ENCODE results near the gene SREBF1.
A peak's percentile ranks its signal among the peaks of the same experiment; 100 is the strongest.

The SREBF1 gene

DNA sequence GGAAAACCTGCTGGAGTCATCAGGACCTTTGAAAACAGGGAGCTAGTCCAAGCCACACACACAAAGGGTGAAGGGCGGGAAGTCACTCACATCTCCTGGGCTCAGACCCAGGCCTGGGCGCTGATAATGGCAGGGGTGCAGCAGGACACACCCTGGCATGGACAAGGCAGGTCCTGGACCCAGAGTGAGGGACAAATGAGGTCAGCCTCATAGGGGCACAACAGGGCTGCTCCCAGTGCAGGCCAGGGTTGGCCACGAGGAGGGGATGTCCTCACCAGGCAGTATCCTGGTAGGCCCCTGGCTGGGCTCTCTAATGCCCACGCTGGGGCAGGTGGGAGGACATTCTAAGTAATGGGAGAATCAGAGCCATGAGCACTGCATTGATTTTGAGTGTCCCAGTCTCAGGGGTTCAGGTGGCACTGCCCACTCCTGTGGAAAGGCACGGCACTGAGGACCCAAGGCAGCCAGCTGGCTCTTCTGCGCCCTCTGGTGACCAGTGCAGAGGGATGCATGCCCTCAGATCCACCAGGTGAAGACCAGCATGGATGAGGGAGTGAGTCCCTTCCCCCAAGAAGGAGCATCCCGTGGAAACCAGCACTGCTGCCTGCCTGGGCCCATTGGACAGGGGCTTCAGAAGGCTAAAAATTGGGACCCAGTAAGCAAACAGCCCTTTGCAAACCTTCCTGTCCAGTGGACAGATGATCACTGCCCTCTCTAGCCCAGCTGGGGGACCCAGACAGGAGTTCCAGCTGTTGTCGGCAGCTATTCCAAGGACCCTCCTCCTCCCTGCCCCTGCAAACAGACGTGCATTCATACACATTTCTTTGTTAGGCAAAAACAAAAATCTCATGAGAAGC is 23.4 kb upstream of the SREBF1 start:
- DNase-seq (ENCODE audit: low read depth) = peak; percentile 60

DNA sequence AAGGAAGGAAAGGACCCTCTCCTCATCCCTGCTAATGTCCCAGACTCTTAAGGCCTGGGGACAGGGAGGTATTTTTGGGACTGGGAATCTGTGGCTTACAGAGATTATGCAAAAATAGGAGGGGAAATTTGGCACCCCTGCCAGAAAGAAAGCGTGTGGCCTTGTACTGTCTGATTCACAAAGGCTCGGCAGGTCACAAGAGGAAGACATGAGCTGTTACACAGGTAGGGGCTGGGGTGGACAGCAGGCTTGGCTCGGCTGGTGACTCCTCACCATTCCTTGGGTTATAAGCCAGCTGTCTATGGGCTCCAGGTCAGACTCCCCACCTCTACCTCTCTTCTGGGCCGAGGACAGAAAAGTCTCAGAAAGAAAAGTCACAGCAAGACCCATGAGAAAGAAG is 20.7 kb upstream of the SREBF1 start:
- DNase-seq (ENCODE audit: low read depth) = no peak

DNA sequence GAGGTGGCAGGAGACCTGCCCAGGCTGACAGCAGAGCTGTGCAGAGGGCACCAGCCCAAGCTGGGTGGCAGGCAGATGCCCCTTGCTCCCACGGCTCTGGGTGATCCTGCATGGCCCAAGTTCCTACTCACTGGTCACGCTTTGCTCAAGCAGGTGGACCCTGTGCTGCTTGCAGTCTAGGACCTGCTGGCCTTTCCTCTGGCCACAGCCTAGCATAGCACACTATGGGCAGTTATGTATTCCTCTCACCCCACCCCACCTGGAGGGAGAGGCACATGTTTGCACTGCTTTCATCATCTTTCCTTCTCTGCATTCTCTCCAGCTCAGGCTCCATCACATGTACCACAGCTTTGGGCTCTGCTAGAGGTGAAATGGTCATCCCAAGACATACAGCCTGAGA is 19.6 kb upstream of the SREBF1 start:
- DNase-seq (ENCODE audit: low read depth) = no peak

DNA sequence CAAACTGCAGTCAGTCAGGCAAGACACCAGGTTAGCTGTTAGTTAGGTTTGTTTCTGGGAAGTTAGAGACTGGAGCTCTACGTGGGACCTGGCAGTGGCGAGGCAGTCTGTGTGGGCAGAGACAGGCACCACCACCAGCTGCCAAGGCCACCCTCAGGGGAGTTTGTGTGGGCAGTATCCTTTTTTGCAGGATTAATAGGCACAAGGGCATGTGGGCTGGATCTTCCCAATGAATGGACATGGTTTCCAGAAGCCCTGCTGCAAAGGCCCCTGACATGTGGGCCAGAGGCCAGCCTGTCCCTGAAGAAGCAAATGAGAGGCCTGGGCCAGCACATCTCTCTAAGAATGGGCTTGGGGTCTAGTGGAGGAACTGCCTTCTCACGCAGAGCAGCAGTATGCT is 19.2 kb upstream of the SREBF1 start:
- DNase-seq (ENCODE audit: low read depth) = no peak

- DNase-seq (ENCODE audit: low read depth) = no peak
Measured at GRCh38 chr17:17853811-17854447, 17.1 kb upstream of the SREBF1 start.

DNA sequence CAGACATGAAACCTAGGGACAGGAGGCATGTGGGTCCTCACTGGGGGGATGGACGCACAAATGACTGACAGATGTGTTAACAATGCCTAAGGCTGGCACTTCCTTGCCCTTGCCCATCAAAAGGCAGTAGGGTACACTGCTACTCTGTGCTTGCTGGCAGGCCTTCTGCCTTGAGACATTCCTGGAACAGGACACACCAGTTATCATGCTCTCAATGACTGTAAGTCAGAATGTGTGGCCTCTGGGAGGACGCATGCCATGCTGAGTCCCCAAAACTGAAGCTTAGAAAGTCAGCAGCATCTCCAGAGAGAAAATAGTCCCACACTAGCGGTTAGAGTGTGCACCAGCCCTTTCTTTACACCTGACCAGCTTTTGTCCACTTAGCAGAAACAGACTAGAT is 16.1 kb upstream of the SREBF1 start:
- DNase-seq (ENCODE audit: low read depth) = no peak

DNA sequence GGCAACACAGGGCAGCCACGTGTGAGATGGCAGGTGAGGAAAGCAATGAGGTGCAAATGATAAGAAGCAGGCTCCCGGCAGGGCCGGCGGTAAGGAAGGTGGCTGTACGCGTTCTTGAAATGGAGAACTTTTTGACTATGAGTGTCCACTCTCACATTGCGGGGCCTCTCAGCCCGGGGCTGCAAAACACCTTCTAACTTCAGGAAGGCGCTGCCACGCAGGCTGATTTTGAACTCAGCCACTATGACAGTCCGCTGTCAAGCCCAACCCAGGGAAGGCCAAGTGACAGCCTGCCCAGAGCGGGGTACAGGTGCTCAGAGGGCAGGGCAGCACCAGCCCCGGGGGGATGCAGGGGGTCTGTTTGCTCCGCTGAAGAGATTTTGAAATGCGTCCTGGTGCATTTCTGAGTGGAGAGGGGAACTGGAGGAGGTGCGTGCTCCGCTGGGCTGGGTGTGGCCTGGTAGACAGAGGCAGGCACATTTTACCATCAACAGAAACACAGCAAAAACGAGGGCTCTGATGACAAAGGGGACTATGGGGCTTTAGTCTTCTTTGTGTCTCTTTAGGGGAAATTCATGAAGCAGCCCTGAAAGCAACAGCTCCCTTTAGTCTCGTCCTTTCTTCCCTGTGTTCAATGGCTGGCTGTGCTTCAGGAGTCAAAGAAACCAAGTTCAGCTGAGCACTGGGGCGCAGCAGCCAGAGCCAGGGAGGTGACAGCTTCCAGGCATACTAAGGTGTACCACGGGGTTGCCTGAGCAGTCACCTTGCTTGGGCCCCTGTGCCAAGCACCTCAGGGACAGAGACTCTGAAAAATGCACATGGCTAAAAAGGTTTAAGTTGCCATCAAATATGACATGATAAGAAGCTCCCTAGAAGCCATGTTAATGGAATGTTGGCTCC is 14.6 kb upstream of the SREBF1 start:
- DNase-seq (ENCODE audit: low read depth) = no peak

DNA sequence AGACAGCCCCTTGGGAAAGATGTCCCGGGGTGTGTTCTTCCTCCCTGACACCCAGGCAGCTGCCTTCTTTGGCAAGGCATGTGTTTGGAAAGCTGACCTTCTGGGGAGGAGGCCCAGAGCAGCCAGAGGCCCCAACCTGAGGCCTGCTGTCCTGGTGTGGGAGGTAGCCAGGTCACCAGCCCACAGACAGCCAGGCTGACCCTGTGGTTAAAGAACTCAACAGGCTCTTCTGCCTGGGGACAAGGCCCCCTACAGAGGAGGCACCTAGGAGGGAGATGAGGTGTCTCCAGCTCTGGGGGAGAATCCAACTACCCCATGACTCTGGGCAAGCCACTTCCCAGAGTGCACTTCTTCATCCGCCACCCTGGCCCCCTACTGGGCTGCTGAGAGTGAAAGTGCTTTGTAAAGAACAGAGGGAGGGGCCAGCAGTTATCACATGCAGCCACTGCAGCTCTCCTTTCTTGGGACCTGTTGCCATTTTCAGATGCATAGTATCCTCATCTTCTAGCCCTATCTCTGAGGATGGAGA is 13.1 kb upstream of the SREBF1 start:
- peak; percentile 44 for DNase-seq (ENCODE audit: low read depth)

DNA sequence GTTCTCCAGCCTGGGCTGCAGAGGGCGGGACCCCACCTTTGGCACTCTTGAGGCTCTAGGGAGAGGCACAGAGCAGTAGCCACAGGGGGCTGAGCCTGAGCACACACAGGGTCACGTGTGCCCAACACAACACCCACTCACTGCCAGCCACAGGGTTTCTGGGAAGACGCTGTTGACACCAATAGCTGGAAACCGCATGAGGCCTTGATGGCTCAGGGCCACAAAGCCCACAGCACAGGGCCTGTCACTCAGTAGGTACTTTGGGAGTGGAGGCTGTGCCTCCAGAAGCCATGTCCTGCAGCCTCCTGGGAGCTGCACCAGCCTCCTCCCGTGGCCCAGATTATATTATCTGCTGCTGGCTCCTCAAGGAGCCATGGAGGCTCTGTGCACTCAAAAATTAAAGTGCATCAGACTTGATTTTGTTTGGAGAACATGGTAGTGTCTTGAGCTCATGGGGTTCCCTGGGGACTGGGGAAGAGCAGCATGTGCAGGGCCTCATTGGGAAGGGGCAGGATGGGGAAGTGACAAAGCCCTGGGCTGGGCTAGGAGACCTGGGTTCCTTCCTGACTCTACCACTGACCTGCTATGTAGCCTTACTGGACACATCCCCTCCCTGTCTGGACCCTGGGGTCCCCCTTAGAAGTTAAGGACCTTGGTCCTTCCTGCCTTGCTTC is 12.5 kb upstream of the SREBF1 start:
- peak; percentile 73 for DNase-seq (ENCODE audit: low read depth)

GRCh38 chr17:17848311-17849082 is 11.7 kb upstream of the SREBF1 start:
- DNase-seq (ENCODE audit: low read depth) = no peak

DNA sequence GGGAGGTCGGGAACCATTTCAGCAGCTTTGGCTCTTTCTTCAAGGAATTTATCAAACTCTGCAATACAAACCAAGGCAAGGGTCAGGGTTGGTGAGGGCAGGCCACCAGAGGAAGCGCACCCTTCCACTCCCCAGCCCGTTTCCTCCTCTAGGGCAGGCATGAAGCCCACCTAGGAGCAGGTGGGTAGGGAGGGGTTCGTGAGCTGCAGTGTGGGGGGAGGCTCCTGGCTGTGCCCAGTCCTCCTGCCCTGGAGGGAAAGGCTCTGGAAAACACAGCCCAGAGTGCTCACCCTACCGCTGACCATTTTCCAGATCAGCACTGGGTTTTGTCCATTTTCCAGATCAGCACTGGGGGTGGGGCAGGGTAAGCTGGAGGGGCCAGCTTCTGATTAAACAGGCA is 10.9 kb upstream of the SREBF1 start:
- no peak for DNase-seq (ENCODE audit: low read depth)

GRCh38 chr17:17847118-17847689 is 10.4 kb upstream of the SREBF1 start:
- DNase-seq (ENCODE audit: low read depth) = no peak

DNA sequence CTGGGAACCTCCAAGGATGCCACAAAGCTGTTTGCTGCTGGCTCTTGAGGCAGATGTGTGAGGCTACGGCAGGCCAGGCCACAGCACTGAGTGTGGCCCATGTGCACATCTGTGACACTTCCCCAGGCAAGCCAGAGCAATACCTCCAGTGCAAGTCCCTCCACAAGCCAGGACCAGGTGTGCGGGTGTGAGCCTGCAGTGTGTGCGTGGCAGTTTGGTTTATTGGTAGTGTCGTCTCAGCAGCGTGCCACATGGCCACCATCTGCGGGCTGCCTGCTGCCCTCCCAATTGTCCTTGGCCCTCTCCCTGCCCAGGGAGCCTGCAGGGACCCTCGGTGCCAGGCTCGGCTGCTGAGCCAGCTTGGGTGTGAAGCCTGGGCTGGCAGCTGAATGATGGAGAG is 9.9 kb upstream of the SREBF1 start:
- no peak for DNase-seq (ENCODE audit: low read depth)

DNA sequence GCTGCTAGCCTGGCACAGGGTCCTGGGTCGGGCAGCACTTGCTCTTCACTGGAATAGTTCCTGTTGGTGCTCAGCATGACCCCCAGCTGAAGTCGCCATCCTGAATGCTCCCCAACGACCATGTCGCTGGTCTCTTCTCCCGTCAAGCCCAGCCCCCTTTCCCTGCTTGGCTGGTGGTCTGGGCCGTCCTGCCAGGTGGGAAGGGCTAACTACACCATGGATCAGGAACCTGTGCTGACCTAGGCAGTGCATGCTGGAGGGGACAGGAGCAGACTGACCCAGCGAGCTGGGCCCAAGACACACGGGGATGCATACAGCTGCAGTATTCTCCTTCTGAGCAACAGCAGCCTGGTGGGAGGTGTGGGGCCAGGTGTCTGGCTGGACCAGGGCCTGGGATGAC is 9.2 kb upstream of the SREBF1 start:
- DNase-seq (ENCODE audit: low read depth) = no peak

DNA sequence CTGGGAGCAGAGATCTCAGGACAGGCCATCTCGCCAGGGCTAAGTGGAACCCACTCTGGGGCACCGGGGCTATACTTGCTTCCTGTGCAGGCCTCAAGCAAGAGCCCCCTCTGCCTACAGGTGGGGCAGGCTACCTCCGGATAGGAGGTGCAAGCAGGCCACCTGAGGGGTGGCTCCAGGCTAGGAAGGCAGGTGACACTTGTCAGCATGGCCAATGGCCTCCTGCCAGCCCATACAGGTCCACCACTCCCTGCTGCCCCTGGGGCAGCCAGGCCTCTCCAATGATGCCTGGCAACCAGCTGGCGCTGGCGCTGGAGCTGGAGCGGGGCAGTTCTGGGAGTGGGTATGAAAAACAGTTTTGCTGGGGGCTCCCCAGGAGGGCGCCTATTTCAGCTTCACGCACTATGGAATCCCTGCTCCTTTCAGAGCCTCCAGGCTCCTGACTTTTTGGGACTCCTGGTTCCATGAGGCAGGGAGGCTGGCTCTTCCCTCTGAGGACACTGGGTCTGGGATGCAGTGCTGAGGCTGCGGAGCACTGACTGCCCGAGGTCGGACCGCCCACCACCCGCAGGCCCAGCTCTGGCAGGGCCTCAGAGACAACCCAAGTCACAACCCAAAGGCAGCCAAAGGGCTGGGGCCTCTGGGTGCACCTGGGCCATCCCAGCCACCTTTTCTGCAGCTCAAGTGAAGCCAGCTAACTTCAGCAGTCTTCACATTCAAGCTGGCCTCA is 8.4 kb upstream of the SREBF1 start:
- no peak for DNase-seq (ENCODE audit: low read depth)

GRCh38 chr17:17844500-17844899 is 7.7 kb upstream of the SREBF1 start:
- DNase-seq (ENCODE audit: low read depth) = no peak

- no peak for DNase-seq (ENCODE audit: low read depth)
Measured at GRCh38 chr17:17844079-17844478, 7.3 kb upstream of the SREBF1 start.

DNA sequence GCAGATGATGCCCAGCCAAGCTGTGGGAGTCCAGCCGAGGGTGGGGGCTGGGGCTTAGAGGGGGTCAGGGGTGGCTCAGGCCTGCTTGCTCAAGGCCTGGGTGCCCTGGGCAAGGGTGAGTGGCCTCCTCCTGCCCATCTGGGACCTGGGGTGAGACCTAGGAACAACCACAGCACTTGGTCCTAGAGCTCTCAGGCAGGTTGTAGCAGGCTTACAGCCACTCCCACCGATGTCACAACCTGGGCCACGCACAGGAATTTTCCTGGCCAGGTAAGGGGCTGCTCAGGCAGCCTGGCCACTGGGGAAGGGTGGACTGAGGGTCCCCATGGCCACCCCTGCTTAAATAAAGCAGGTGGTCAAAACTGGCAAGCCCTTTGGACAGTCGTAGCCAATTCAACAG is 6.3 kb upstream of the SREBF1 start:
- no peak for DNase-seq (ENCODE audit: low read depth)

- no peak for DNase-seq (ENCODE audit: low read depth)
Measured at GRCh38 chr17:17842111-17842876, 5.5 kb upstream of the SREBF1 start.
